Naive B cell (primary cell): ENCODE measurements around the gene CCDC71. TPM values are rescaled to one million over a fixed set of nuclear protein-coding genes. Genes with fewer than 3 reads are reported as not detected.

Experiments
- ATAC-seq, 2 donors: fragments of 150-1000 bp; cut with Tn5 transposase; 2 replicates each; pipeline ENCODE4 v1.10.0; 2021; ENCODE audit warnings: low read depth in 2 of 2, mild to moderate bottlenecking in 2 of 2, moderate library complexity in 2 of 2
- DNase-seq: peaks from one replicate; pipeline ENCODE4 v3.0.0; 2022
- H3K27ac Mint-ChIP-seq, 6 donors: one replicate each; pipeline ENCODE4 v1.8.0; 2020 to 2022; ENCODE audit warnings: mild to moderate bottlenecking in 6 of 6, mixed read lengths in 6 of 6, moderate library complexity in 5 of 6, inconsistent platforms in 2 of 6
- H3K27me3 Mint-ChIP-seq, 3 donors: one replicate each; pipeline ENCODE4 v1.8.0; 2021 to 2022; ENCODE audit warnings: mixed read lengths in 3 of 3, mild to moderate bottlenecking in 1 of 3
- H3K36me3 Mint-ChIP-seq, 2 donors: one replicate each; pipeline ENCODE4 v1.8.0; 2020 to 2022; ENCODE audit warnings: mixed read lengths in 2 of 2, inconsistent platforms in 1 of 2, mild to moderate bottlenecking in 1 of 2
- H3K4me1 Mint-ChIP-seq, 3 donors: one replicate each; pipeline ENCODE4 v1.8.0; 2020 to 2022; ENCODE audit warnings: mixed read lengths in 3 of 3, inconsistent platforms in 1 of 3, mild to moderate bottlenecking in 1 of 3, moderate library complexity in 1 of 3
- H3K4me3 Mint-ChIP-seq, 8 donors: one replicate each; pipeline ENCODE4 v1.8.0; 2020 to 2022; ENCODE audit warnings: mild to moderate bottlenecking in 8 of 8, mixed read lengths in 8 of 8, moderate library complexity in 8 of 8, inconsistent platforms in 2 of 8
- H3K9me3 Mint-ChIP-seq, 7 donors: one replicate each; pipeline ENCODE4 v1.8.0; 2020 to 2022; ENCODE audit warnings: mixed read lengths in 7 of 7, mild to moderate bottlenecking in 5 of 7, inconsistent platforms in 2 of 7, moderate library complexity in 1 of 7
- polyA plus RNA-seq, 6 donors: library from polyadenylated mRNA; unstranded; fragments of 300-500 nt; fragmentation: Illumina TruSeq; gene quantifications; one replicate each; pipeline ENCODE4 v1.2.3, GENCODE V29; 2021; ENCODE audit warnings: low read depth in 6 of 6

Gene CCDC71
- polyA plus RNA-seq: 1 to 10 TPM in 5 of 6 donors, under 1 TPM in 1; 0.14 to 1.8 (median 1.3) TPM

DNA sequence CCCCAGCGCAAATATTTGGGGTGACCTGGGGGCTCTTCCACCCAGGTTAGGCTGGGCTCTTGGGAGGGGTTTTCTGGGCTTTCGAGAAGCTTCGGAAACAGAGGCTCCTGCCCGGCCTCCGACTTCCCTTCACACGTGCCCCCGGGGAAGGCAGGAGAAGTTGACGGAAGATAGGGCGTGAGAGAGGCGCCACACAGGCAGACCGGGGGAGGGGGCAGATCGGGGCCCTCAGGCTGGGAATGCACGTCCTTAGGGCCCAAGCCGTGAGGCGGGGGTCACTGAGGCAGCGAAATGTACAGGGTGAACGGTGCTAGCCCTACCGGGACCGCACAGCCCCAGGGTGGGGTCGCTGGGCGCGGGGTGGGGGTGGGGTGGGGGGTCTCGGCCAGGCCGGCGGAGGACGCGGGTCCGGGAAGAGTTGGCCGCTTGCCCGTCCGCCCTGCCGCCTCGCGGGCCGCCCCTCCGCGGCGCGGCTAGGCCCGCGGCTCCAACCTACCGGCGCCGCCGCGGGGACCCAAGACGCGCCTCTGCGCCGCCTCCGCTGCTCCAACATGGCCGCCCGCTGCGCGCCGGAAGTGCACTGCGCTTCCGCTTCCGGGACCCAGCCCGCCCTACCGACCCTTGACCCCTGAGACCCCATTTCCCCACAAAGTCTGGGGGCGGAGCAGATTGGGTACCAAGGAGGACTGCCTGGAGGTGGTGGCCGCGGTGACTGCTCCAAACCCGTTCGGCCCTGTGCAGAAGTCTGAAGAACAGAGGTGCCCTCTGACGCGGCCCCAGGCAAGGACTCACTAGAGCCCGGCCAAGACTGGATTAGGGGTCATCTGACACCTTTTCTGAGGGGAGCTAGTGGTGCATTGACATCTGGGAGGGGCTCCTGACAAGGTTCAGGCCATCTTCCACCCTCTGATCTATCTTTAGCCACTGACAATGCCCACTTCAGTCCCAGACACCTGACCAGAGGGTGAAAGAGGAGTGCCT, at the start of gene CCDC71:
CCDC71 (minus strand) TSS at position 561 of the 981 bp plus-strand sequence. CDS start 2,123 bp downstream, outside the sequence.
- Mint-ChIP-seq H3K36me3 (peaks cover 0 to 11% of the 10 kb centered on the region in 2 donors), H3K4me1 (peaks cover 31 to 37% (median 36%) of the 10 kb centered on the region in 3 donors), H3K4me3 (peak within 1 kb of the TSS; percentile 86 to 98 (median 94)), H3K27me3 (peaks cover 4 to 11% (median 8%) of the 10 kb centered on the region in 3 donors), H3K9me3 (no peaks in the 10 kb centered on the region), H3K27ac (peak within 1 kb of the TSS; percentile 88 to 99 (median 92))
- DNase-seq (peak; percentile 69), ATAC-seq (peak; percentile 83 to 86)

DNA sequence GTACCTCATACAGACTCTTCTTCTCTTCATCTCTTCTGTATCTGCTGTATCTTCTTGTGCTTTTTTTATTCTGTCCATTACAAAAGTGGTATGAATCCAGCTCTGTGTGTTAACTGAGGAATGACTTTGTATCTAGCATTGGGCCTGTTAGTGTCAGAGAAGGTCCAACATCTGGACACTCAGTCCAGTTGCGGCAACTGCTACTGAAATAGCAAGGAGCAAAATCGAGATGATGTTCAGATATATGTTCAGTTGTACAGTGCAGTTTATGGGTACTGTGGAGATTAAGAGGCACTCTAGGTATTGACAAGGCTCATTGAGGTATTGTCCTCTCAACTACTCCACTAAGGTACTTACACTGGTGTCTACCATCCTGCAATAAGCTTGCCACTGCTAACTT, 47.9 kb upstream of the CCDC71 start:
- no peaks in the 10 kb centered on the region for H3K4me1 Mint-ChIP-seq
- H3K27ac Mint-ChIP-seq: peak overlapping the region in 1 of 6 donors; percentile 8
- peaks cover 0 to 8% (median 4%) of the 10 kb centered on the region in 7 donors for H3K9me3 Mint-ChIP-seq
- DNase-seq (no peak), ATAC-seq (no peak)
- peaks cover 11 to 17% (median 16%) of the 10 kb centered on the region in 3 donors for H3K27me3 Mint-ChIP-seq
- no peak overlapping the region for H3K4me3 Mint-ChIP-seq
- peaks cover 0 to 7% of the 10 kb centered on the region in 2 donors for H3K36me3 Mint-ChIP-seq

DNA sequence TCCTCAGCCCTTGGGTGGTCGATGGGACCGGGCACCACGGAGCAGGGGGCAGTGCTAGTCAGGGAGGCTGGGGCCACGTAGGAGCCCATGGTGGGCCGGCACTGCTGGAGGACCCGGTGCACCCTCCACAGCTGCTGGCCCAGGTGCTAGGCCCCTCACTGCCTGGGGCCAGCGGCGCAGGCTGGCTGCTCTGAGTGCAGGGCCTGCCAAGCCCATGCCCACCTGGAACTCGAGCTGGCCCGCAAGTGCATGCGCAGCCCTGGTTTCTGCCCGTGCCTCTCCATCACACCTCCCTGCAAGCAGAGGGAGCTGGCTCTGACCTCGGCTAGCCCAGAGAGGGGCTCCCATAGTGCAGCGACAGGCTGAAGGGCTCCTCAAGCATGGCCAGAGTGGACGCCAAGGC, 47.4 kb upstream of the CCDC71 start:
- ATAC-seq (no peak), DNase-seq (no peak)
- Mint-ChIP-seq H3K27ac (no peak overlapping the region), H3K4me3 (no peak overlapping the region), H3K9me3 (peaks cover 0 to 8% (median 4%) of the 10 kb centered on the region in 7 donors), H3K27me3 (peaks cover 14 to 17% (median 16%) of the 10 kb centered on the region in 3 donors), H3K4me1 (no peaks in the 10 kb centered on the region), H3K36me3 (peaks cover 0 to 7% of the 10 kb centered on the region in 2 donors)

DNA sequence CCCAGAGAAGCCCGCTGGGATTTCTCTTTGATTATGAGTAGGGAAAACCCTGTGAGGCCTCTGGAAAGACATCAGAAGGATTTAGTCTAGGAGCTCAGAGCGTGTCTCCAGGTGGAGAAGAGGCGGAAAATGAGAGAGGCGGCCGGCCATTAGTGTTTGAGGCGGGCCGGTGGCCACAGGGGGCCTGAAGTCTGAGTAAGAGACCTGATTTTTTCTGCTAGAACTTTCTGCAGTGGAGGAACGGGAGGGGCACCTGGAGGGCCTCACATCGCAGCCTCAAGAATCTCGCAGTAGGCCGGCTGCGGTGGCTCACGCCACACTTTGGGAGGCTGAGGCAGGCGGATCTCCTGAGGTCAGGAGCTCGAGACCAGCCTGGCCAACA, 33.8 kb upstream of the CCDC71 start:
- Mint-ChIP-seq H3K36me3 (no peaks in the 10 kb centered on the region), H3K4me3 (peak overlapping the region in 1 of 8 donors; percentile 22), H3K27ac (no peak overlapping the region), H3K27me3 (peaks cover 10 to 25% (median 16%) of the 10 kb centered on the region in 3 donors), H3K9me3 (peaks cover 0 to 7% (median 3%) of the 10 kb centered on the region in 7 donors), H3K4me1 (no peaks in the 10 kb centered on the region)
- no peak for ATAC-seq
- no peak for DNase-seq

DNA sequence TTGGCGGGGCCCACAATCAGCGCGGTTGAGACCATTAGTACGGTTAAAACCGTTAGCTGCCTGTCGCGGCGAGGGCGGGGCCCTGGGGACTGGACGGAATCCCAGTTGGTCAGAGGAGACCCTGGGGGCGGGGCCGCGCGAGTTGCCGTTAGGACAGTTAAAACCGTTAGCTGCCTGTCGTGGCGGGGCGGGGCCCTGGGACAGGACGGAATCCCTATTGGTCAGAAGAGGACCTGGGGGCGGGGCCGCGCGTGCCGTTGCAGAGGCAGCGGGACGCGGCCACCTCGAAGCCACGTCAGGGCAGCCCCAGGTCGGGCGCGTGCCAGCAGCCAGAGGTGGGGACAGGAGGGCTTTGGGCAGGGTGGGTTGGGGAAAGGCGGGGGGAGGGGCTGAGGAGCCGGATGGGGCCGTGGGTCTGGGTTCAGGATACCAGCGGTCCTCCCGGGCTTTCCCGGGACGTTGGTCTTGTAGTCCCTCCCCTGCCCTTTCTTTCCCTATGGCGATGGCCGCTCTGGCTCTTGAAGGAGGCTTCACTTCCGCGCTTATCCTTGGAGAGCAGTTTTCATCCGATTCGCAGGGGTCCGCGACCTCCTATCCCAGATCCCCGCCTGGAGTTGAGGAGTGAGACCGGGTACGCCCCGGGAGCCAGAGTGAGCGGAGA, 33.2 kb upstream of the CCDC71 start:
- H3K4me3 Mint-ChIP-seq: peak overlapping the region in 1 of 8 donors; percentile 22
- no peaks in the 10 kb centered on the region for H3K36me3 Mint-ChIP-seq
- ATAC-seq (no peak), DNase-seq (no peak)
- peaks cover 0 to 7% (median 3%) of the 10 kb centered on the region in 7 donors for H3K9me3 Mint-ChIP-seq
- no peaks in the 10 kb centered on the region for H3K4me1 Mint-ChIP-seq
- H3K27ac Mint-ChIP-seq: no peak overlapping the region
- peaks cover 10 to 25% (median 16%) of the 10 kb centered on the region in 3 donors for H3K27me3 Mint-ChIP-seq

DNA sequence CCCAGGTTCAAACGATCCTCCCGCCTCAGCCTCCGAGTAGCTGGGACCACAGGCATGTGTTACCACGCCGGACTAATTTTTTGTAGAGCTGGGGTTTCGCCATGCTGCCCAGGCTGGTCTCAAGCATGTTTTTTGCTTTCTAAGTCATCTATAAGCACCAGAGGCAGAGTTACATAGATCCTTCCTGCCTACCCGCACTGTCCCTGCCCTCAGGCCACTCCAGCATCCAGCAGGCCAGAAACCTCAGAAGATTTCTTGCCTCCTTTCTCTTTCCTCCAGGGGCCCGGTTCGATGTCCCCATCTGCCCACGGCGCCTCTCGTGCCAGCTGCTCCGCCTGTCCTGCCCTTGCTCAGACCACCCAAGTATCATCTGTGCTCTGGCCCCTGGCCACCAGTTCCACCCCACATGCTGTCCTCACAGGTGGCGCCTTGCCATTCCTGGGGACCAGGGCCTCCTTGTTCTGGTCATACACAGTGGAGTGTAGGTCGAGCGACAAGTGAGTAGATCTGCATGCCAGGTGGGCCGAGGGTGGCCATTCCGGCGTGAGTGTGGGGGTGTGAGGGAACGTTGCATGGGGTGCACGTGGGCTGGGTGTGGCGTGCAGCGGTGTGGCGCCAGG, 32.6 kb upstream of the CCDC71 start:
- Mint-ChIP-seq H3K9me3 (peaks cover 0 to 7% (median 3%) of the 10 kb centered on the region in 7 donors), H3K4me1 (no peaks in the 10 kb centered on the region), H3K4me3 (no peak overlapping the region), H3K36me3 (no peaks in the 10 kb centered on the region), H3K27ac (no peak overlapping the region), H3K27me3 (peaks cover 10 to 25% (median 16%) of the 10 kb centered on the region in 3 donors)
- no peak for DNase-seq
- ATAC-seq: no peak

DNA sequence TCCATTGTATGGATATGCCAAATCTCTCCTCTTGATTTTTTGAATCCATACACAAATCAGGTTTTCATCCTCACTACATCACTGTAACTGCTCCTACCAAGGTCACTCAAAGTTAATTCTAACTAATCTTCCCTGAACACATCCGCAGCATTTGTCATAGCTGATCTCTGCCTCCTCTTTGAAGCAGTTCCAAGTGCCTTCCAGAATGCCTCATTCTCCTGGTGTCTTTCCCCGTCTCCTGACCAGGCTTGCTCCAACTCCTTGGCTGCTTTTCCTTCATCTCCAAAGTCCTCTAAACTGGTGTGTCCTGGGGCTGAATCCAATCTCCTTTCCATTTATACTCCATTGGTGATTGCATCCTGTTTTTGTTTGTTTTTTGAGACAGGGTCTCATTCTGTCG, 32.0 kb upstream of the CCDC71 start:
- DNase-seq (no peak), ATAC-seq (no peak)
- H3K27ac Mint-ChIP-seq: no peak overlapping the region
- no peaks in the 10 kb centered on the region for H3K36me3 Mint-ChIP-seq
- H3K27me3 Mint-ChIP-seq: peaks cover 10 to 25% (median 16%) of the 10 kb centered on the region in 3 donors
- no peaks in the 10 kb centered on the region for H3K4me1 Mint-ChIP-seq
- no peak overlapping the region for H3K4me3 Mint-ChIP-seq
- H3K9me3 Mint-ChIP-seq: peaks cover 0 to 7% (median 3%) of the 10 kb centered on the region in 7 donors

DNA sequence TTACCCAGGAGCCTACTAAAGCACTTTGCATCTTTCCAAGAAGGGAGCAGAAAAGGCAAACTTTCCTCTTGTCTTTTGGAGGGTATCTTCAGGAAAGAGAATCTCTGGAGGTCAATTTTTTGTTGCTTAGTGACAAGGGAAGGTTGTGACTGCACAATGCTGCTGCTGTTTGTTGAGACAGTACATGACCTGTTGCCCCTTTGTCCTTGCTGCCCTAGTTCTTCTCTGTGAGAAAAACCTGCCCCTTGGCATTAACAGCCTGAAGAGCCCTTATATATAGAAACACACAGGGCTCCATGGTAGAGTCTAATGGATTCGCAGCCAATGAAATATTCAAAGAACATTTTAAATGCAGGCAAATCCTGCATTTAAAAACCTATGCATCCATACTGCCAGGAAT, 25.6 kb upstream of the CCDC71 start:
- ATAC-seq (no peak), DNase-seq (no peak)
- Mint-ChIP-seq H3K27me3 (peaks cover 8 to 36% (median 13%) of the 10 kb centered on the region in 3 donors), H3K9me3 (peaks cover 0 to 2% (median 0%) of the 10 kb centered on the region in 7 donors), H3K4me3 (no peak overlapping the region), H3K27ac (no peak overlapping the region), H3K36me3 (no peaks in the 10 kb centered on the region), H3K4me1 (no peaks in the 10 kb centered on the region)

DNA sequence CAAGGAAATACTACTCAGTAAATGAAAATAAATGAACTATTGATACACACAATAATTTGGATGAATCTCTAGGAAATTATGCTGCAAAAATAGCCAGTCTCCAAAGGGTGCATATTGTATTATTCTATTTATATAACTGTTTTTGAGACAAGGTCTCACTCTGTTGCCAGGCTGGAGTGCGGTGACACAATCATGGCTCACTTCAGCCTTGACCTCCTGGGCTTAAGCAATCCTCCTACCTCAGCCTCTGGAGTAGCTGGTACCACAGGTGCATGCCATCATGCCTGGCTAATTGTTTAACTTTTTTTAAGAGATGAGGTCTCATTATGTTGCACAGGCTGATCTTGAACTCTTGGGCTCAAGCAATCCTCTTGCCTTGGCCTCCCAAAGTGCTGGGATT, 17.7 kb upstream of the CCDC71 start:
- Mint-ChIP-seq H3K4me3 (no peak overlapping the region), H3K9me3 (peaks cover 0 to 2% (median 0%) of the 10 kb centered on the region in 7 donors), H3K4me1 (no peaks in the 10 kb centered on the region)

DNA sequence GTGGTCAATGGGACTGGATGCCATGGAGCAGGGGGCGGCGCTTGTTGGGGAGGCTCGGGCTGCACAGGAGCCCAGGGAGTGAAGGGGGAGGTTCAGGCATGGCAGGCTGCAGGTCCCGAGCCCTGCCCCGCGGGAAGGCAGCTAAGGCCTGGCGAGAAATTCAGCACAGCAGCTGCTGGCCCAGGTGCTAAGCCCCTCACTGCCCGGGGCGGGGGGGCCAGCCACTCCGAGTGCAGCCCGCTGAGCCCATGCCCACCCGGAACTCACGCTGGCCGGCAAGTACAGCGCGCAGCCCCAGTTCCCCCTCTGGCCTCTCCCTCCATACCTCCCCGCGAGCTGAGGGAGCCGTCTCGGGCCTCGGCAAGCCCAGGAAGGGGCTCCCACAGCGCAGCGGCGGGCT, 16.6 kb upstream of the CCDC71 start:
- Mint-ChIP-seq H3K27me3 (peaks cover 13 to 46% (median 21%) of the 10 kb centered on the region in 3 donors), H3K27ac (no peak overlapping the region), H3K9me3 (peaks cover 0 to 2% (median 0%) of the 10 kb centered on the region in 7 donors), H3K36me3 (no peaks in the 10 kb centered on the region), H3K4me1 (no peaks in the 10 kb centered on the region), H3K4me3 (no peak overlapping the region)
- ATAC-seq (no peak), DNase-seq (no peak)

More for the DNA sequence above, 17.7 kb upstream of the CCDC71 start:
- Mint-ChIP-seq H3K27ac (no peak overlapping the region), H3K36me3 (no peaks in the 10 kb centered on the region), H3K27me3 (peaks cover 10 to 39% (median 19%) of the 10 kb centered on the region in 3 donors)
- ATAC-seq (no peak), DNase-seq (no peak)

DNA sequence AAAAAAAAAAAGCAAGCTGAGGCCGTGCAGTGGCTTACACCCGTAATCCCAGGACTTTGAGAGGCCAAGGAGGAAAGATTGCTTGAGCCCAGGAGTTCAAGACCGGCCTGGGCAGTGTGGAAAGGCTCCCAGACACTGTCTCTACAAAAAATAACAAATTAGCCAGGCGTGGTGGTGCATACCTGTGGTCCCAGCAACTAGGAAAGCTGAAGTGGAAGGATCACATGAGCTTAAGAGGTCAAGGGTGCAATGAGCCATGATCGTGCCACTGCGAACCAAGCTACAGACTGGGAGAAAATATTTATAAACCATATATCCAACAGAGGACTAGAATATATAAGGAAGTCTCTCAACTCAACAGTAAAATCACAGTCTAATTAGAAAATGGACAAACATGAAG, 15.2 kb upstream of the CCDC71 start:
- Mint-ChIP-seq H3K9me3 (peaks cover 0 to 2% (median 0%) of the 10 kb centered on the region in 7 donors), H3K27ac (no peak overlapping the region)

DNA sequence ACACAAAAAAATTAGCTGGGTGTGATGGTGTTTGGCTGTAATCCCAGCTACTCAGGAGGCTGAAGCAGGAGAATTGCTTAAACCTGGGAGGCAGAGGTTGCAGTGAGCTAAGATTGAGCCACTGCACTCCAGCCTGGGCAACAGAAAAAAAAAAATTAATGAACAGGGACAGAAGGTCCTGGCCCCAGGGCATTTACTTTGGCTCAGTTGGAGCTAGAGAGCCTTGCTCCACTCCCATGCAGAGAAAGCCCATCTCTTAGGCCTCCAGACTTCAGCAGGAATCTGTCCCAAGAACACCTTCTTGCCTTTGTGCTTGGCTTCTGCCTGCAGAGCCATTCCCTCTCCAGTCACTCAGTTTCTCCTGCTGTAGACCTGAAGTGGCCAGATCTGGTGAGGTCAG, 14.0 kb upstream of the CCDC71 start:
- no peak for ATAC-seq

More for the DNA sequence above, 15.2 kb upstream of the CCDC71 start:
- Mint-ChIP-seq H3K36me3 (no peaks in the 10 kb centered on the region), H3K4me3 (peak overlapping the region in 1 of 8 donors; percentile 59), H3K4me1 (no peaks in the 10 kb centered on the region), H3K27me3 (peaks cover 13 to 40% (median 22%) of the 10 kb centered on the region in 3 donors)
- no peak for DNase-seq
- no peak for ATAC-seq

DNA sequence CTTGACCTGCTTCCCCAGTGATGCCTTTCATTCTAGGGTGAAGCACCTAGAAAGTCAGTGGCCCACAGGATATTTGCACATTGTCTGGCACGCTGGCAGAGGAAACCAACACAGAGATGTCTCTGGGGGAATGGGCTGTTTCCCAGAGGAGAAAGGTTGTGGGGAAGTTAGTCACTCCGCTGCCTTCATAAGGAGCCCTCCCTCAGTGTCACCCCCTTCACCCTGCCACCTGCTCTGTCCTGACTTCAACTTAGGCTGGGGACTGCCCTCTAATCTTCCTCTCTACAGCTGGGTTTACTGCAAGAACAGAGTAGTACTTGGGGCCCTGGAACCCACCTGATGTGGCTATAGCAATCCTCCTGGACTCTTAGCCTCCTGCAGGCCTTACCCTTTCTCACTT, 10.9 kb upstream of the CCDC71 start:
- H3K36me3 Mint-ChIP-seq: no peaks in the 10 kb centered on the region
- H3K9me3 Mint-ChIP-seq: peaks cover 0 to 2% (median 0%) of the 10 kb centered on the region in 7 donors
- H3K4me3 Mint-ChIP-seq: no peak overlapping the region
- H3K4me1 Mint-ChIP-seq: peaks cover 0 to 2% (median under 1%) of the 10 kb centered on the region in 3 donors
- ATAC-seq (no peak), DNase-seq (no peak)
- peaks cover 13 to 34% (median 22%) of the 10 kb centered on the region in 3 donors for H3K27me3 Mint-ChIP-seq
- H3K27ac Mint-ChIP-seq: peak overlapping the region in 1 of 6 donors; percentile 42

More for the DNA sequence above, 14.0 kb upstream of the CCDC71 start:
- Mint-ChIP-seq H3K27me3 (peaks cover 13 to 40% (median 22%) of the 10 kb centered on the region in 3 donors), H3K27ac (no peak overlapping the region), H3K9me3 (peaks cover 0 to 2% (median 0%) of the 10 kb centered on the region in 7 donors), H3K4me1 (no peaks in the 10 kb centered on the region), H3K4me3 (no peak overlapping the region), H3K36me3 (no peaks in the 10 kb centered on the region)
- DNase-seq: no peak
